ENCODE results near the gene VPS37B. TPM values are rescaled to one million over a fixed set of nuclear protein-coding genes. Genes with fewer than 3 reads are reported as not detected.

Gene VPS37B
- total and polyA plus RNA-seq, 2 donors (not counting 3 experiments of a cell fraction or from before 2014, with no cell fraction given) = 39.5 to 45.9 TPM

GRCh38 chr12:122820838-122821271 lies 75.1 kb downstream of the VPS37B start:
- peaks cover 0 to 1% of the 10 kb centered on the region in 2 experiments for H3K27me3 ChIP-seq (ENCODE audit: control insufficient read depth in 2 of 2, insufficient read depth in 2 of 2, low read length in 2 of 2)
- CTCF ChIA-PET = no interaction called here
- no peak overlapping the region for H3K9ac ChIP-seq (replicated peaks; ENCODE audit: extremely low read depth, insufficient read depth, low read length)
- dilution Hi-C loops (cut with MboI; ENCODE audit: extremely low pct_ligation_motif_present, low sequenced_read_pairs) = no loop called here
- no peak overlapping the region for H2AFZ ChIP-seq (ENCODE audit: low read depth, low read length)
- no peaks in the 10 kb centered on the region for H3K4me1 ChIP-seq (ENCODE audit: control insufficient read depth, extremely low read depth, insufficient read depth, low read length)
- no peak overlapping the region for H3K4me2 ChIP-seq (ENCODE audit: insufficient read depth, low read length)
- POLR2A ChIA-PET = no interaction called here
- H3K9me3 ChIP-seq (replicated peaks; ENCODE audit: control insufficient read depth, insufficient read depth, low read length) = no peaks in the 10 kb centered on the region
- no peaks in the 10 kb centered on the region for H3K9me1 ChIP-seq (replicated peaks; ENCODE audit: control insufficient read depth, extremely low read depth, insufficient read depth, low read length)
- BruUV-seq (replicated peaks) = no TSS peak
- intact Hi-C loops (cut with micrococcal nuclease) = no loop called here
- no peaks in the 10 kb centered on the region for H3K79me2 ChIP-seq (ENCODE audit: control insufficient read depth, insufficient read depth, low read length)
- H3K27ac ChIP-seq (ENCODE audit: insufficient read depth, low read depth, low read length) = no peak overlapping the region
- TF ChIP-seq MAX (IDR thresholded peaks at IDR 0.05; ENCODE audit: insufficient read depth, insufficient read length) (no peak), JUN (IDR thresholded peaks at IDR 0.05; ENCODE audit: borderline replicate concordance, insufficient read depth, insufficient read length, low read depth) (no peak), POLR2A (IDR thresholded peaks at IDR 0.05; ENCODE audit: low read depth, low read length) (no peak), POLR2AphosphoS5 (IDR thresholded peaks at IDR 0.05; ENCODE audit: insufficient read depth, low read depth, low read length) (no peak), MYC (IDR thresholded peaks at IDR 0.05; ENCODE audit: low read depth, low read length) (no peak), FOS (IDR thresholded peaks at IDR 0.05; ENCODE audit: borderline replicate concordance, insufficient read depth, low read length) (no peak), EZH2 (IDR thresholded peaks at IDR 0.05; ENCODE audit: borderline replicate concordance, low read depth, low read length, severe bottlenecking) (no peak)
- H3K4me3 ChIP-seq (replicated peaks in 1 of 3; ENCODE audit: insufficient read depth in 1 of 3, low read depth in 1 of 3, low read length in 3 of 3) = no peak overlapping the region
- FAIRE-seq (no peak), DNase-seq (ENCODE audit: low read depth, low spot score) (no peak)
- H3K36me3 ChIP-seq (ENCODE audit: control insufficient read depth in 2 of 2, extremely low read depth in 1 of 2, insufficient read depth in 2 of 2, low read length in 2 of 2) = no peaks in the 10 kb centered on the region
- no peaks in the 10 kb centered on the region for H4K20me1 ChIP-seq (replicated peaks; ENCODE audit: control insufficient read depth, extremely low read depth, insufficient read depth, low read length)

GRCh38 chr12:122820138-122820537 lies 75.8 kb downstream of the VPS37B start:
- ChIA-PET POLR2A (no interaction called here), CTCF (interaction anchor here (0.6 to 3.3 kb wide), 2 partner anchors 27 to 133 kb away, joined by 3 to 18 read pairs; no protein-coding TSS in a partner anchor)
- H3K4me1 ChIP-seq (ENCODE audit: control insufficient read depth, extremely low read depth, insufficient read depth, low read length) = no peaks in the 10 kb centered on the region
- no peaks in the 10 kb centered on the region for H3K9me1 ChIP-seq (replicated peaks; ENCODE audit: control insufficient read depth, extremely low read depth, insufficient read depth, low read length)
- DNase-seq (ENCODE audit: low read depth, low spot score) (no peak), FAIRE-seq (no peak)
- no peaks in the 10 kb centered on the region for H3K36me3 ChIP-seq (ENCODE audit: control insufficient read depth in 2 of 2, extremely low read depth in 1 of 2, insufficient read depth in 2 of 2, low read length in 2 of 2)
- no peak overlapping the region for H3K4me3 ChIP-seq (replicated peaks in 1 of 3; ENCODE audit: insufficient read depth in 1 of 3, low read depth in 1 of 3, low read length in 3 of 3)
- no peak overlapping the region for H3K9ac ChIP-seq (replicated peaks; ENCODE audit: extremely low read depth, insufficient read depth, low read length)
- H3K9me3 ChIP-seq (replicated peaks; ENCODE audit: control insufficient read depth, insufficient read depth, low read length) = no peaks in the 10 kb centered on the region
- BruUV-seq (replicated peaks) = no TSS peak
- intact Hi-C loops (cut with micrococcal nuclease) = no loop called here
- TF ChIP-seq FOS (IDR thresholded peaks at IDR 0.05; ENCODE audit: borderline replicate concordance, insufficient read depth, low read length) = no peak
- TF ChIP-seq CTCF (IDR thresholded peaks at IDR 0.05; ENCODE audit: extremely low read depth in 1 of 2, insufficient read depth in 1 of 2, low read depth in 1 of 2, low read length in 2 of 2) = no peak
- no peak for TF ChIP-seq POLR2AphosphoS5 (IDR thresholded peaks at IDR 0.05; ENCODE audit: insufficient read depth, low read depth, low read length)
- no peak for TF ChIP-seq MAX (IDR thresholded peaks at IDR 0.05; ENCODE audit: insufficient read depth, insufficient read length)
- TF ChIP-seq EZH2 (IDR thresholded peaks at IDR 0.05; ENCODE audit: borderline replicate concordance, low read depth, low read length, severe bottlenecking) = no peak
- no peak for TF ChIP-seq GATA2 (IDR thresholded peaks at IDR 0.05; ENCODE audit: insufficient read depth, insufficient read length, low read depth, low read length)
- TF ChIP-seq POLR2A (IDR thresholded peaks at IDR 0.05; ENCODE audit: low read depth, low read length) = no peak
- TF ChIP-seq JUN (IDR thresholded peaks at IDR 0.05; ENCODE audit: borderline replicate concordance, insufficient read depth, insufficient read length, low read depth) = no peak
- TF ChIP-seq MYC (IDR thresholded peaks at IDR 0.05; ENCODE audit: low read depth, low read length) = no peak
- dilution Hi-C loops (cut with MboI; ENCODE audit: extremely low pct_ligation_motif_present, low sequenced_read_pairs) = no loop called here
- H4K20me1 ChIP-seq (replicated peaks; ENCODE audit: control insufficient read depth, extremely low read depth, insufficient read depth, low read length) = no peaks in the 10 kb centered on the region
- H3K79me2 ChIP-seq (ENCODE audit: control insufficient read depth, insufficient read depth, low read length) = no peaks in the 10 kb centered on the region
- H3K4me2 ChIP-seq (ENCODE audit: insufficient read depth, low read length) = no peak overlapping the region
- H2AFZ ChIP-seq (ENCODE audit: low read depth, low read length) = no peak overlapping the region
- H3K27me3 ChIP-seq (ENCODE audit: control insufficient read depth in 2 of 2, insufficient read depth in 2 of 2, low read length in 2 of 2) = peaks cover 0 to 1% of the 10 kb centered on the region in 2 experiments
- no peak overlapping the region for H3K27ac ChIP-seq (ENCODE audit: insufficient read depth, low read depth, low read length)
